Uterus (tissue), 4 donors: ENCODE measurements around the gene HTR3C. TPM values are rescaled to one million over a fixed set of nuclear protein-coding genes. Genes with fewer than 3 reads are reported as not detected.

Source experiments
- DNase-seq, 2 donors: peaks; one replicate each; pipeline ENCODE4 v3.0.0-alpha.2; 2019 to 2020
- H3K27ac ChIP-seq, 2 donors: fragments of 200-600 bp; sonication (generic); 1 replicate in 1 of 2; 2 replicates in 1 of 2; pipeline ENCODE4 v1.5.1; 2016 to 2018
- H3K27me3 ChIP-seq, 2 donors: fragments of 200-600 bp; sonication (generic); one replicate each; pipeline ENCODE4 v1.5.1; 2018 to 2019; ENCODE audit warnings: control low read depth in 1 of 2
- H3K36me3 ChIP-seq, 2 donors: fragments of 200-600 bp; sonication (generic); one replicate each; pipeline ENCODE4 v1.5.1; 2019; ENCODE audit warnings: control low read depth in 1 of 2
- H3K4me1 ChIP-seq, 2 donors: fragments of 200-600 bp; sonication (generic); one replicate each; pipeline ENCODE4 v1.5.1; 2018 to 2019; ENCODE audit warnings: control low read depth in 1 of 2
- H3K4me3 ChIP-seq, 2 donors: fragments of 200-600 bp; sonication (generic); 1 replicate in 1 of 2; 2 replicates in 1 of 2; pipeline ENCODE4 v1.5.1; 2018 to 2019; ENCODE audit warnings: mild to moderate bottlenecking in 1 of 2
- H3K9me3 ChIP-seq, 2 donors: fragments of 200-600 bp; sonication (generic); one replicate each; pipeline ENCODE4 v1.5.1; 2019; ENCODE audit warnings: control low read depth in 1 of 2
- POLR2A ChIP-seq, 2 donors: fragments of 450-650 bp; IDR thresholded peaks; one replicate each; pipeline ENCODE4 v1.6.1; 2016; ENCODE audit warnings: antibody characterized with exemption in 2 of 2, mild to moderate bottlenecking in 1 of 2, moderate library complexity in 1 of 2
- intact Hi-C: fragments of 100-400 bp; cut with DNase I; formaldehyde crosslinking; loops from one replicate; pipeline ENCODE4 v1.15.1; 2023; ENCODE audit warnings: low total_unique reads
- total RNA-seq, 4 donors: library from RNA; depleted of rRNA in 3 of 4; stranded (reverse); fragments of >200 nt in 3 of 4; gene quantifications; one replicate each; pipeline versions ENCODE4 v1.1.0 to v1.2.4, GENCODE V29; 2014 to 2023
- TF ChIP-seq, protein P1 (sequence below), 4 experiments: fragments of 200-600 bp in 2 of 4; fragments of 450-650 bp in 2 of 4; sonication (generic) in 2 of 4; IDR thresholded peaks; one replicate each; pipeline ENCODE4 v1.5.1; 2016 to 2019; ENCODE audit warnings: antibody characterized with exemption in 4 of 4, mild to moderate bottlenecking in 2 of 4, moderate library complexity in 1 of 4
- donor health status: DM: yes; HTN: yes; CAD: no.

The HTR3C gene
- total RNA-seq, 4 donors from 2014 or later, result 0.29 TPM; not detected in 3

DNA sequence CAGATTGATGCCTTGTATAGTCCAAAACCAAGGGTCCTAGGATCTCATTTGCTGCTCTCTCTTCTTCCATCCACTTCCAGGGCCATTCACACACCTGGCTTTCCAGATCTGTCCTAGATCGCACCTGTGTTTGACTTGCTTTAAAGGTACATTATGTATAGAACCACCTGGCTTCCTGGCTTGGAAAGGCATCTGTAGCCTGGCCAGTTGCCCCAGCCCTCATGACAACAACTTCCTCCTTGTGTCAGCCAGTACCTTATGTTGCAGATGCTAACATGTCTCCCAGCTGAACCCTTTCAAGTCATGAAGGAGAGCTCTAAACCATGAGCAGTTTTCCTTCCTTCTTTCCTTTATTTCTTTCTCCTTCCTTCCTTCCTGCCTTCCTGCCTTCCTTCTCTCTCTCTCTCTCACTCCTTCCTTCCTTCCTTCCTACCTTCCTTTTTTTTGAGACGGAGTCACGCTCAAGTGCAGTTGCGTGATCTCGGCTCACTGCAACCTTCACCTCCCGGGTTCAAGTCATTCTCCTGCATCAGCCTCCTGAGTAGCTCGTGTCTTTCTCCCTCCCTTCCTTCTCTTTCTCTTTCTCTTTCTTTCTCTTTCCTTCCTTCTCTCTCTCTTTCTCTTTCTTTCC, 2.5 kb upstream of the HTR3C start:
- no peaks in the 10 kb centered on the region for H3K27me3 ChIP-seq
- no peak for TF ChIP-seq POLR2A (IDR thresholded peaks at IDR 0.05)
- TF ChIP-seq, protein P1, sequence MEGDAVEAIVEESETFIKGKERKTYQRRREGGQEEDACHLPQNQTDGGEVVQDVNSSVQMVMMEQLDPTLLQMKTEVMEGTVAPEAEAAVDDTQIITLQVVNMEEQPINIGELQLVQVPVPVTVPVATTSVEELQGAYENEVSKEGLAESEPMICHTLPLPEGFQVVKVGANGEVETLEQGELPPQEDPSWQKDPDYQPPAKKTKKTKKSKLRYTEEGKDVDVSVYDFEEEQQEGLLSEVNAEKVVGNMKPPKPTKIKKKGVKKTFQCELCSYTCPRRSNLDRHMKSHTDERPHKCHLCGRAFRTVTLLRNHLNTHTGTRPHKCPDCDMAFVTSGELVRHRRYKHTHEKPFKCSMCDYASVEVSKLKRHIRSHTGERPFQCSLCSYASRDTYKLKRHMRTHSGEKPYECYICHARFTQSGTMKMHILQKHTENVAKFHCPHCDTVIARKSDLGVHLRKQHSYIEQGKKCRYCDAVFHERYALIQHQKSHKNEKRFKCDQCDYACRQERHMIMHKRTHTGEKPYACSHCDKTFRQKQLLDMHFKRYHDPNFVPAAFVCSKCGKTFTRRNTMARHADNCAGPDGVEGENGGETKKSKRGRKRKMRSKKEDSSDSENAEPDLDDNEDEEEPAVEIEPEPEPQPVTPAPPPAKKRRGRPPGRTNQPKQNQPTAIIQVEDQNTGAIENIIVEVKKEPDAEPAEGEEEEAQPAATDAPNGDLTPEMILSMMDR (IDR thresholded peaks at IDR 0.05), result no peak
- DNase-seq, result no peak
- H3K36me3 ChIP-seq, result no peaks in the 10 kb centered on the region
- H3K4me1 ChIP-seq, result no peaks in the 10 kb centered on the region
- intact Hi-C loops, result no loop called here
- no peak overlapping the region for H3K4me3 ChIP-seq
- H3K27ac ChIP-seq, result no peak overlapping the region
- H3K9me3 ChIP-seq, result no peaks in the 10 kb centered on the region

DNA sequence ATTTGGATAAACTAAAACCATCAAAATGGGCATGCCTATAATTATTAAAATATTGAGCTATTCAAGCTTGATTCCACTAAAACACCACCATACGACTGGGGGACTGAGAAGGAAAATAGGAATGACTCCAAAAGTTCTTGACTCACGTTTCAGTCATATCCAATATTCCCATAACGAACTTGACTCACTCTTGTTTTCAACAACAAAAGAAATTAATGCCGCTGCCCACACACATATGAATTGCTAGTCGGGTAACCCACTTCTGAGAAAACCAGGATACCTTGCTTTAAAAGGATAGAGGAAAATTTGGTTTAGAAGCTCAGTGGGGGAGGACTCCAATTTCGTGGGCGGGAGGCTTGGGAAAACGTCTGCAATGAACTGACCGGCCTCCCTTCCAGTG, 5.2 kb downstream of the HTR3C start:
- no peak for DNase-seq
- no peaks in the 10 kb centered on the region for H3K36me3 ChIP-seq
- TF ChIP-seq, protein P1 (IDR thresholded peaks at IDR 0.05), result no peak
- TF ChIP-seq POLR2A (IDR thresholded peaks at IDR 0.05), result no peak
- H3K27me3 ChIP-seq, result no peaks in the 10 kb centered on the region
- intact Hi-C loops, result no loop called here
- H3K9me3 ChIP-seq, result no peaks in the 10 kb centered on the region
- H3K4me3 ChIP-seq, result no peak overlapping the region
- H3K4me1 ChIP-seq, result no peaks in the 10 kb centered on the region
- no peak overlapping the region for H3K27ac ChIP-seq

DNA sequence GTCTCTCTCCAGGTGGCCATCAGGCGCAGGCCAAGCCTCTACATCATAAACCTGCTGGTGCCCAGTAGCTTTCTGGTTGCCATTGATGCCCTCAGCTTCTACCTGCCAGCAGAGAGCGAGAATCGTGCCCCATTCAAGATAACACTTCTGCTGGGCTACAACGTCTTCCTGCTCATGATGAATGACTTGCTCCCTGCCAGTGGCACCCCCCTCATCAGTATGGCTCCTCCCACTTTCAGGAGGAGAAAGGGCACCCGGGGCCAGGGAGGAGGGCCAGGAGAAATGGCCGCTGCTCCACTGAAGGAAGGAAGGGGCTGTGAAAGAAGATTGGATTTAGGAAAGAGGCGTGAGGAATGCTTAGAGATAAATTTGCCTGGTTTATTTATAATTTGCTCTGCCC, 6.6 kb downstream of the HTR3C start:
- H3K4me1 ChIP-seq, result no peaks in the 10 kb centered on the region
- intact Hi-C loops, result no loop called here
- H3K9me3 ChIP-seq, result no peaks in the 10 kb centered on the region
- no peaks in the 10 kb centered on the region for H3K27me3 ChIP-seq
- TF ChIP-seq POLR2A (IDR thresholded peaks at IDR 0.05), result no peak
- TF ChIP-seq, protein P1 (IDR thresholded peaks at IDR 0.05), result no peak
- H3K36me3 ChIP-seq, result no peaks in the 10 kb centered on the region
- DNase-seq, result no peak
- H3K4me3 ChIP-seq, result no peak overlapping the region
- no peak overlapping the region for H3K27ac ChIP-seq

DNA sequence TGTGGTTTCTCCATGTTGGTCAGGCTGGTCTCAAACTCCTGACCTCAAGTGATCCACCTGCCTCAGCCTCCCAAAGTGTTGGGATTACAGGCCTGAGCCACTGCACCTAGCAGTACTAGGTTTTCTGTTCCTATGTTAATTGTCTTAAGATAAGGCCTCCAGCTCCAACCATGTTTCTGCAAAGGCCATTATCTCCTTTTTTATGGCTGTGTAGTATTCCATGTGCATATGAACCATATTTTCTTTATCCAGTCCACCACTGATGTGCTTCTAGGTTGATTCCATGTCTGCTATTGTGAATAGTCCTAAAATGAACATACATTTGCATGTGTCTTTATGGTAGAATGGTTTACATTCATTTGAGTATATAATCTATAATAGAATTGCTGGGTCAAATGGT, 9.8 kb downstream of the HTR3C start:
- no peaks in the 10 kb centered on the region for H3K9me3 ChIP-seq
- no peaks in the 10 kb centered on the region for H3K27me3 ChIP-seq
- H3K4me1 ChIP-seq, result no peaks in the 10 kb centered on the region
- DNase-seq, result no peak
- no peak for TF ChIP-seq POLR2A (IDR thresholded peaks at IDR 0.05)
- TF ChIP-seq, protein P1 (IDR thresholded peaks at IDR 0.05), result no peak
- H3K27ac ChIP-seq, result no peak overlapping the region
- H3K4me3 ChIP-seq, result no peak overlapping the region
- intact Hi-C loops, result no loop called here
- no peaks in the 10 kb centered on the region for H3K36me3 ChIP-seq

DNA sequence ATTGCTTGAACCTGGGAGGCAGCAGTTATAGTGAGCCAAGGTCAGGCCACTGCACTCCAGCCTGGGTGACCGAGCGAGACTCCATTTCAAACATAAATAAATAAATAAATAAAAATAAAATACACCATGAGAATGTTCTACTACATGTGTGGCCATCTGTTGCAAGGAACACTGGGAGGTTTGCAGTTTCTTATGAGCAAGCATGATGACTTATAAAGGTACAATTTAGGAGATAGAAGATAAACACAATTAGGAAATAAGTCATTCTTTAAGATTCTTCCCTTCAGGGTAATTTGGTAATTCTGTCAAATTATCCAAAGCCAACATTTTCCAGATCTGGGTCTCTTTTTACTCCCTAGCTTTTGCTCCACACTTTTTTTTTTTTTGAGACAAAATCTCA, 13.4 kb downstream of the HTR3C start:
- no peak for DNase-seq
- TF ChIP-seq POLR2A (IDR thresholded peaks at IDR 0.05), result no peak
- TF ChIP-seq, protein P1 (IDR thresholded peaks at IDR 0.05), result no peak
- H3K27me3 ChIP-seq, result no peaks in the 10 kb centered on the region
- H3K27ac ChIP-seq, result no peak overlapping the region
- H3K4me3 ChIP-seq, result no peak overlapping the region
- no peaks in the 10 kb centered on the region for H3K36me3 ChIP-seq
- H3K9me3 ChIP-seq, result no peaks in the 10 kb centered on the region
- H3K4me1 ChIP-seq, result no peaks in the 10 kb centered on the region
- intact Hi-C loops, result no loop called here
